T-helper 2 cell (primary cell): ENCODE data around the gene LRRC53.
A peak's percentile ranks its signal among the peaks of the same experiment; 100 is the strongest.

Experiments
- DNase-seq, 5 experiments: peaks; one replicate each; pipeline versions ENCODE4 v3.0.0 to v3.0.0-alpha.2; 2012 to 2022

The LRRC53 gene

GRCh38 chr1:74502432-74502831 is 10.0 kb downstream of the LRRC53 start:
- DNase-seq: peak in 1 of 5 experiments; percentile 19

- no peak for DNase-seq
Measured at GRCh38 chr1:74498901-74499300, 13.5 kb downstream of the LRRC53 start.

GRCh38 chr1:74496669-74497068 is 15.7 kb downstream of the LRRC53 start:
- DNase-seq: no peak

- DNase-seq: no peak
Measured at GRCh38 chr1:74486036-74486435, 26.4 kb downstream of the LRRC53 start.

- DNase-seq: no peak
Measured at GRCh38 chr1:74485622-74486021, 26.8 kb downstream of the LRRC53 start.

- no peak for DNase-seq
Measured at GRCh38 chr1:74481607-74482006, 30.8 kb downstream of the LRRC53 start.

- no peak for DNase-seq
Measured at GRCh38 chr1:74480068-74480467, 32.3 kb downstream of the LRRC53 start.

GRCh38 chr1:74478979-74479378 is 33.4 kb downstream of the LRRC53 start:
- DNase-seq: no peak

- no peak for DNase-seq
Measured at GRCh38 chr1:74474585-74474984, 37.8 kb downstream of the LRRC53 start.

- no peak for DNase-seq
Measured at GRCh38 chr1:74471470-74471869, 40.9 kb downstream of the LRRC53 start.

GRCh38 chr1:74470936-74471335 is 41.5 kb downstream of the LRRC53 start:
- no peak for DNase-seq

- DNase-seq: no peak
Measured at GRCh38 chr1:74470251-74470650, 42.2 kb downstream of the LRRC53 start.

- no peak for DNase-seq
Measured at GRCh38 chr1:74468982-74469603, 43.3 kb downstream of the LRRC53 start.

- no peak for DNase-seq
Measured at GRCh38 chr1:74467786-74468377, 44.5 kb downstream of the LRRC53 start.

GRCh38 chr1:74465193-74465681 is 47.2 kb downstream of the LRRC53 start:
- no peak for DNase-seq

- DNase-seq: no peak
Measured at GRCh38 chr1:74464037-74464436, 48.4 kb downstream of the LRRC53 start.

- peak in 1 of 5 experiments; percentile 11 for DNase-seq
Measured at GRCh38 chr1:74463333-74463988, 49.0 kb downstream of the LRRC53 start.

- no peak for DNase-seq
Measured at GRCh38 chr1:74457253-74457652, 55.2 kb downstream of the LRRC53 start.

GRCh38 chr1:74455390-74455789 is 57.0 kb downstream of the LRRC53 start:
- DNase-seq: no peak

GRCh38 chr1:74453277-74453676 is 59.1 kb downstream of the LRRC53 start:
- DNase-seq: no peak

GRCh38 chr1:74452035-74452434 is 60.4 kb downstream of the LRRC53 start:
- no peak for DNase-seq

- no peak for DNase-seq
Measured at GRCh38 chr1:74437035-74437434, 75.4 kb downstream of the LRRC53 start.

- no peak for DNase-seq
Measured at GRCh38 chr1:74436078-74436477, 76.3 kb downstream of the LRRC53 start.

- DNase-seq: no peak
Measured at GRCh38 chr1:74434321-74434720, 78.1 kb downstream of the LRRC53 start.
